H9 (cell line): Measurements from ENCODE around the gene STAT1. TPM values are rescaled to one million over a fixed set of nuclear protein-coding genes. Genes with fewer than 3 reads are reported as not detected.

Experiments
- DNase-seq: peaks from one replicate; pipeline ENCODE4 v3.0.0-alpha.2; 2017
- H2AFZ ChIP-seq: one replicate; pipeline ENCODE4 v1.6.1; 2013; ENCODE audit warnings: mild to moderate bottlenecking, low read length, control low read depth, moderate library complexity
- H2AK5ac ChIP-seq: 2 replicates; pipeline ENCODE4 v1.6.1; 2013; ENCODE audit warnings: low read length, control low read depth, mixed read lengths; ENCODE audit not compliant: insufficient read length
- H2BK120ac ChIP-seq: one replicate; pipeline ENCODE4 v1.6.1; 2013; ENCODE audit warnings: low read depth, mild to moderate bottlenecking, low read length, control low read depth, inconsistent platforms; ENCODE audit not compliant: poor library complexity, severe bottlenecking
- H2BK12ac ChIP-seq: 2 replicates; pipeline ENCODE4 v1.6.1; 2013; ENCODE audit warnings: low read length, control low read depth, mixed read lengths, low read depth; ENCODE audit not compliant: insufficient read length
- H2BK15ac ChIP-seq: 2 replicates; pipeline ENCODE4 v1.6.1; 2013; ENCODE audit warnings: low read depth, low read length, control low read depth
- H2BK20ac ChIP-seq: one replicate; pipeline ENCODE4 v1.6.1; 2013; ENCODE audit warnings: low read depth, mild to moderate bottlenecking, low read length, control low read depth, inconsistent platforms; ENCODE audit not compliant: poor library complexity, severe bottlenecking
- H2BK5ac ChIP-seq: 2 replicates; pipeline ENCODE4 v1.6.1; 2013; ENCODE audit warnings: low read length, control low read depth, mixed read lengths; ENCODE audit not compliant: insufficient read length
- H3K14ac ChIP-seq: 2 replicates; pipeline ENCODE4 v1.6.1; 2013; ENCODE audit warnings: low read length, control low read depth; ENCODE audit not compliant: insufficient read depth
- H3K18ac ChIP-seq: 2 replicates; pipeline ENCODE4 v1.6.1; 2013; ENCODE audit warnings: low read depth, mild to moderate bottlenecking, mixed read lengths, low read length, control low read depth; ENCODE audit not compliant: insufficient read length
- H3K23ac ChIP-seq: 2 replicates; pipeline ENCODE4 v1.6.1; 2013; ENCODE audit warnings: low read length, control low read depth, mixed read lengths, low read depth; ENCODE audit not compliant: insufficient read length
- H3K23me2 ChIP-seq: 2 replicates; pipeline ENCODE4 v1.6.1; 2013; ENCODE audit warnings: low read depth, mild to moderate bottlenecking, mixed read lengths, low read length, control low read depth; ENCODE audit not compliant: insufficient read length, poor library complexity, severe bottlenecking
- H3K27ac ChIP-seq: 2 replicates; pipeline ENCODE4 v1.5.1; 2013; ENCODE audit warnings: low read length, control low read depth, mixed read lengths, low read depth; ENCODE audit not compliant: insufficient read length
- H3K27me3 ChIP-seq: 2 replicates; pipeline ENCODE4 v1.6.1; 2013; ENCODE audit warnings: low read length, control low read depth, inconsistent platforms; ENCODE audit not compliant: insufficient read depth
- H3K4ac ChIP-seq: 2 replicates; pipeline ENCODE4 v1.6.1; 2013; ENCODE audit warnings: low read depth, mild to moderate bottlenecking, control low read depth, inconsistent platforms, low read length, moderate library complexity
- H3K4me1 ChIP-seq: 2 replicates; pipeline ENCODE4 v1.6.1; 2013; ENCODE audit warnings: low read length, control low read depth, inconsistent platforms; ENCODE audit not compliant: insufficient read depth
- H3K4me2 ChIP-seq: 2 replicates; pipeline ENCODE4 v1.6.1; 2013; ENCODE audit warnings: low read length, control low read depth, mixed read lengths; ENCODE audit not compliant: insufficient read length, insufficient read depth
- H3K56ac ChIP-seq: 2 replicates; pipeline ENCODE4 v1.6.1; 2013; ENCODE audit warnings: low read depth, mild to moderate bottlenecking, mixed read lengths, low read length, control low read depth; ENCODE audit not compliant: insufficient read length
- H3K79me1 ChIP-seq: 2 replicates; pipeline ENCODE4 v1.6.1; 2013; ENCODE audit warnings: low read depth, mild to moderate bottlenecking, moderate library complexity, low read length, control low read depth, inconsistent platforms; ENCODE audit not compliant: insufficient read depth, poor library complexity, severe bottlenecking
- H3K79me2 ChIP-seq: 2 replicates; pipeline ENCODE4 v1.6.1; 2013; ENCODE audit warnings: low read length, control low read depth, inconsistent platforms; ENCODE audit not compliant: insufficient read depth
- H3K9ac ChIP-seq: 2 replicates; pipeline ENCODE4 v1.6.1; 2013; ENCODE audit warnings: low read length, control low read depth, mixed read lengths; ENCODE audit not compliant: insufficient read length; ENCODE audit errors: extremely low read depth
- H3K9me3 ChIP-seq: one replicate; pipeline ENCODE4 v1.6.1; 2013; ENCODE audit warnings: low read depth, low read length, inconsistent platforms; ENCODE audit not compliant: control insufficient read depth
- H3T11ph ChIP-seq: one replicate; pipeline ENCODE4 v1.6.1; 2013; ENCODE audit warnings: mild to moderate bottlenecking, low read length, control low read depth, inconsistent platforms
- H4K20me1 ChIP-seq: one replicate; pipeline ENCODE4 v1.6.1; 2013; ENCODE audit not compliant: control insufficient read depth, insufficient read length, insufficient read depth
- H4K5ac ChIP-seq: 2 replicates; pipeline ENCODE4 v1.6.1; 2013; ENCODE audit warnings: low read depth, mild to moderate bottlenecking, mixed read lengths, low read length, control low read depth; ENCODE audit not compliant: insufficient read length
- H4K8ac ChIP-seq: replicated peaks from 2 replicates; pipeline ENCODE4 v1.6.1; 2013; ENCODE audit warnings: low read length, control low read depth, mixed read lengths, low read depth; ENCODE audit not compliant: insufficient read length
- H4K91ac ChIP-seq: 2 replicates; pipeline ENCODE4 v1.6.1; 2013; ENCODE audit warnings: low read depth, mild to moderate bottlenecking, moderate library complexity, mixed read lengths, low read length, control low read depth; ENCODE audit not compliant: insufficient read length
- H3K27ac Mint-ChIP-seq, 3 experiments: 2 replicates in 2 of 3; 3 replicates in 1 of 3; pipeline ENCODE4 v1.8.0; 2020 to 2021; ENCODE audit warnings: mixed read lengths in 3 of 3, mild to moderate bottlenecking in 1 of 3, moderate library complexity in 1 of 3
- H3K27me3 Mint-ChIP-seq: 2 replicates; pipeline ENCODE4 v1.8.0; 2021; ENCODE audit warnings: low read depth, mild to moderate bottlenecking, moderate library complexity, mixed read lengths
- H3K36me3 Mint-ChIP-seq, 3 experiments: 2 replicates in 2 of 3; 3 replicates in 1 of 3; pipeline ENCODE4 v1.8.0; 2020 to 2021; ENCODE audit warnings: low read depth in 3 of 3, mixed read lengths in 3 of 3; ENCODE audit not compliant: insufficient read depth in 1 of 3
- H3K4me1 Mint-ChIP-seq, 2 experiments: 2 replicates each; pipeline ENCODE4 v1.8.0; 2020; ENCODE audit warnings: mixed read lengths in 2 of 2
- H3K4me3 Mint-ChIP-seq, 2 experiments: 2 replicates in 1 of 2; 3 replicates in 1 of 2; pipeline ENCODE4 v1.8.0; 2020 to 2021; ENCODE audit warnings: mild to moderate bottlenecking in 2 of 2, mixed read lengths in 2 of 2, moderate library complexity in 1 of 2
- H3K9me3 Mint-ChIP-seq, 2 experiments: 2 replicates in 1 of 2; 3 replicates in 1 of 2; pipeline ENCODE4 v1.8.0; 2020; ENCODE audit warnings: mild to moderate bottlenecking in 2 of 2, mixed read lengths in 2 of 2, moderate library complexity in 1 of 2
- CTCF ChIP-seq: fragments of 200-600 bp; sonication (generic); conservative IDR thresholded peaks from 3 replicates; pipeline ENCODE4 v1.8.0; 2021; ENCODE audit warnings: antibody characterized with exemption, mild to moderate bottlenecking
- WGBS: extraction: QIAGEN DNeasy Blood & Tissue Kit; methylation state at CpG from one replicate; pipeline ENCODE4 v1.1.7; 2013; ENCODE audit warnings: missing lambda C conversion rate, low lambda C conversion rate, mixed read lengths; ENCODE audit not compliant: insufficient read length; ENCODE audit errors: extremely low coverage; 5-methylcytosine and 5-hydroxymethylcytosine counted together
- total RNA-seq: library from RNA; stranded (reverse); gene quantifications from 2 replicates; pipeline ENCODE4 v1.2.1, GENCODE V29; 2021

The STAT1 gene
- total RNA-seq, 1 experiment from 2014 or later = 48.1 TPM

DNA sequence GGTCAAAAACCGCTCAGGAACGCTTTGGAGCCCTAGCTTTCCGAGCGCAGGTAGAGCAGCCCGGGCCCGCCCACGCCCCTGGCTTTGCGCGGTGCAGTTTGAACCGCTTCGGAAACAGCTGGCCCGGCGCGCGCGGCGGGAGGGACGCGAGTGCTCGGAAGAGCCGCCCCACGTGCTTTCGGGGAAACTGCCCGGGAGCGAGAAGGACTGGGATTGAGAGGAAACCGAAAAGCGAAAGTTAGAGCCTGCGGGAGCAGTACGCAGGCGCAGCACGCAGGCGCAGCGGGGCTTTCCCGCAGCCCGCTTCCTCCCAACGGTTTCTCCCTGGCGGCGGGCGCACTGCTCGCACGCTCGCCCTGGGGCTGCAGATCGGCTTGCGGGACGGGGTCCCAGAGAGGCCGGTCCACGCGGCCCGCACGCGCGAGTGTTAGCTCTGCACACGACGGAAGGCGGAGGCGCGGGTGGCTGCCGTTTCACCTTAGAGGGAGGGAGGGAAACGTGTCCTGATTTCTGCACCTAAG is 6.3 kb upstream of the STAT1 start:
- Histone ChIP-seq H4K91ac (no peak overlapping the region), H3K23ac (no peak overlapping the region), H2BK20ac (no peak overlapping the region), H3K23me2 (peaks cover 7% of the 10 kb centered on the region), H2BK5ac (no peak overlapping the region), H3T11ph (no peak overlapping the region), H3K14ac (peak overlapping the region; percentile 90; the same call in 1 of the 2 replicates), H2BK120ac (no peak overlapping the region), H3K79me1 (no peaks in the 10 kb centered on the region), H3K27me3 (peaks cover 3% of the 10 kb centered on the region; the same call in 1 of the 2 replicates), H3K56ac (no peak overlapping the region), H2AFZ (no peak overlapping the region), H2BK15ac (no peak overlapping the region), H3K9ac (peak overlapping the region; percentile 77), H3K4me2 (peak overlapping the region; percentile 62), H3K4me1 (no peaks in the 10 kb centered on the region), H4K5ac (no peak overlapping the region), H3K9me3 (no peaks in the 10 kb centered on the region), H3K27ac (peak overlapping the region; percentile 3), H3K18ac (peak overlapping the region; percentile 83), H3K4ac (no peak overlapping the region), H4K8ac (no peak overlapping the region), H2AK5ac (no peak overlapping the region), H4K20me1 (no peaks in the 10 kb centered on the region), H3K79me2 (no peaks in the 10 kb centered on the region), H2BK12ac (no peak overlapping the region)
- no peak overlapping the region for H3K27ac Mint-ChIP-seq
- peaks cover 0 to 4% of the 10 kb centered on the region in 2 experiments; a peak in 1 of 5 replicates for H3K9me3 Mint-ChIP-seq
- H3K4me3 Mint-ChIP-seq = no peak overlapping the region
- no peaks in the 10 kb centered on the region for H3K36me3 Mint-ChIP-seq
- peak; percentile 96 for DNase-seq
- TF ChIP-seq CTCF = peak; percentile 22; the same call in 1 of the 3 replicates
- no peaks in the 10 kb centered on the region for H3K4me1 Mint-ChIP-seq
- H3K27me3 Mint-ChIP-seq = peaks cover 10% of the 10 kb centered on the region
- no CpG with 5 or more reads among the region's 59 CpGs for WGBS
